Activated CD4-positive, alpha-beta memory T cell treated with anti-CD3 and anti-CD28 coated beads for 36 hours (primary cell): ENCODE results near the gene RNF166. TPM values are rescaled to one million over a fixed set of nuclear protein-coding genes. Genes with fewer than 3 reads are reported as not detected.
A peak's percentile ranks its signal among the peaks of the same experiment; 100 is the strongest.

ENCODE experiments used
- CTCF ChIA-PET: fragments of 350-600 bp; sonication (Branson Sonifier 250); formaldehyde crosslinking; loops from one replicate; lab custom pipeline; 2021; ENCODE audit warnings: antibody characterized with exemption, inconsistent platforms; lab: Charles Lee
- POLR2A ChIA-PET: fragments of 350-600 bp; sonication (Branson Sonifier 250); formaldehyde crosslinking; loops from one replicate; lab custom pipeline; 2021; ENCODE audit warnings: antibody characterized with exemption; lab: Charles Lee
- DNase-seq: peaks from one replicate; pipeline ENCODE4 v3.0.0-alpha.2; 2020
- H3K27ac Mint-ChIP-seq: one replicate; pipeline ENCODE4 v1.8.0; 2021; ENCODE audit warnings: mixed read lengths
- H3K27me3 Mint-ChIP-seq: one replicate; pipeline ENCODE4 v1.8.0; 2021; ENCODE audit warnings: mixed read lengths
- H3K36me3 Mint-ChIP-seq: one replicate; pipeline ENCODE4 v1.8.0; 2021; ENCODE audit warnings: mixed read lengths
- H3K4me1 Mint-ChIP-seq: one replicate; pipeline ENCODE4 v1.8.0; 2021; ENCODE audit warnings: low read depth, mixed read lengths
- H3K4me3 Mint-ChIP-seq: one replicate; pipeline ENCODE4 v1.8.0; 2021; ENCODE audit warnings: mild to moderate bottlenecking, mixed read lengths
- H3K9me3 Mint-ChIP-seq: one replicate; pipeline ENCODE4 v1.8.0; 2021; ENCODE audit warnings: mixed read lengths
- intact Hi-C: fragments of 100-400 bp; cut with micrococcal nuclease; formaldehyde crosslinking; loops from one replicate; pipeline ENCODE4 v1.15.1; 2023
- total RNA-seq, 2 experiments: library from RNA; stranded (reverse); gene quantifications; one replicate each; pipeline ENCODE4 v1.2.3, GENCODE V29; 2021

Gene RNF166
- total RNA-seq, 2 experiments from 2014 or later = 46.4 to 55.6 TPM

DNA sequence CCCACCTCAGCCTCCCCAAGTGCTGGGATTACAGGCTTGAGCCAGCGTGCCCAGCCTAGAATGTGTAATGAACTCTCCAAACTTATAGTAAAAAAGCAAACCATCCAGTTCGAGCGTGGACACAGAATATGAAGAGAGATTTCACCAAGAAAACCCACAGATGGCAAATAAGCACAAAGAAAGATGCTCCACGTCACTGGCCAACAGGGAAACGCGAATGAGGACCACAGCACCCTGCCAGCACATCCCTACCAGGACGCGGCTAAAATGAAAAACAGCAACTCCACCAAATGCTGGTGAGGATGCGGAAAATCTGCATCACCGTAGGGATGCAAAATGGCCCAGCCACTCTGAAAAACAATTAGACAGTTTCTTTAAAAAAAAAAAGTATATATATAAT, 44.7 kb downstream of the RNF166 start:
- ChIA-PET POLR2A (interaction anchor here (3.2 kb wide), 1 partner anchor 40 kb away, joined by 9 read pairs; no protein-coding TSS in a partner anchor), CTCF (no interaction called here)
- no peaks in the 10 kb centered on the region for H3K9me3 Mint-ChIP-seq
- intact Hi-C loops = no loop called here
- H3K27me3 Mint-ChIP-seq = no peaks in the 10 kb centered on the region
- peaks cover 4% of the 10 kb centered on the region for H3K36me3 Mint-ChIP-seq
- peaks cover 17% of the 10 kb centered on the region for H3K4me1 Mint-ChIP-seq
- H3K27ac Mint-ChIP-seq = no peak overlapping the region
- DNase-seq = no peak
- H3K4me3 Mint-ChIP-seq = peak overlapping the region; percentile 25

DNA sequence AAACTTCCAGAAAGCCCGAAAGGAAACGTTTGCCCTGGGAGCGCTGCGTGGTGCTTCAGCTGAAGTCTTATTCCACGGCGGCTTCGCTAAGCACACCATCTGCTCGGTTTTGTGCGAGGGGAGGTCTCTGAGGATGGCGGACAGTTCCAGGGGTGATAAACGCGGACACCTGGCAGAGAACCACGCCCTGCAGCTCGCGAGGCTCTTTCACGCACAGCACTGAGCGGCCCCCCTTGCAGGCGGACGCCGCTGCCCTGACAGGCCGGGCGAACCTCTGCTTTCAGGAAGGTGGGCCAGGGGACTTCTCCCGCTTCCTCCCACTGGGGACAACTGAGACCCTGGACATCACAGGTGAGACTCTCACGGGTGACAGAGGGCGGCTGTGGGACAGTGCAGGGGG, 47.0 kb downstream of the RNF166 start:
- POLR2A ChIA-PET = no interaction called here
- intact Hi-C loops = no loop called here
- CTCF ChIA-PET = no interaction called here

GRCh38 chr16:88658714-88659113, 47.5 kb downstream of the RNF166 start:
- H3K36me3 Mint-ChIP-seq = peaks cover 11% of the 10 kb centered on the region
- H3K4me1 Mint-ChIP-seq = peaks cover 11% of the 10 kb centered on the region
- no peak for DNase-seq
- no peaks in the 10 kb centered on the region for H3K9me3 Mint-ChIP-seq
- ChIA-PET POLR2A (no interaction called here), CTCF (interaction anchor here (1.3 kb wide), 1 partner anchor 79 kb away, joined by 3 read pairs; no protein-coding TSS in a partner anchor)
- H3K27me3 Mint-ChIP-seq = no peaks in the 10 kb centered on the region
- intact Hi-C loops = no loop called here
- no peak overlapping the region for H3K27ac Mint-ChIP-seq
- no peak overlapping the region for H3K4me3 Mint-ChIP-seq

More for the DNA sequence above, 47.0 kb downstream of the RNF166 start:
- Mint-ChIP-seq H3K4me1 (peaks cover 14% of the 10 kb centered on the region), H3K27me3 (no peaks in the 10 kb centered on the region), H3K36me3 (peaks cover 11% of the 10 kb centered on the region), H3K4me3 (no peak overlapping the region), H3K27ac (no peak overlapping the region), H3K9me3 (no peaks in the 10 kb centered on the region)
- no peak for DNase-seq

GRCh38 chr16:88657371-88657770, 48.8 kb downstream of the RNF166 start:
- H3K36me3 Mint-ChIP-seq = peaks cover 11% of the 10 kb centered on the region
- H3K4me3 Mint-ChIP-seq = no peak overlapping the region
- no peaks in the 10 kb centered on the region for H3K27me3 Mint-ChIP-seq
- no peaks in the 10 kb centered on the region for H3K9me3 Mint-ChIP-seq
- ChIA-PET CTCF (interaction anchor here (1.3 to 2.2 kb wide), 2 partner anchors 28 to 80 kb away, joined by 3 to 4 read pairs; no protein-coding TSS in a partner anchor), POLR2A (no interaction called here)
- intact Hi-C loops = no loop called here
- DNase-seq = no peak
- peaks cover 11% of the 10 kb centered on the region for H3K4me1 Mint-ChIP-seq
- no peak overlapping the region for H3K27ac Mint-ChIP-seq

- Mint-ChIP-seq H3K9me3 (no peaks in the 10 kb centered on the region), H3K4me3 (no peak overlapping the region), H3K36me3 (peaks cover 11% of the 10 kb centered on the region), H3K4me1 (peaks cover 11% of the 10 kb centered on the region), H3K27ac (no peak overlapping the region), H3K27me3 (no peaks in the 10 kb centered on the region)
- no peak for DNase-seq
- CTCF ChIA-PET = interaction anchor here (2.2 kb wide), 1 partner anchor 29 kb away, joined by 4 read pairs; no protein-coding TSS in a partner anchor
- intact Hi-C loops = no loop called here
- POLR2A ChIA-PET = no interaction called here
Measured at GRCh38 chr16:88656291-88656980, 49.8 kb downstream of the RNF166 start.

- Mint-ChIP-seq H3K9me3 (no peaks in the 10 kb centered on the region), H3K36me3 (peaks cover 12% of the 10 kb centered on the region), H3K27ac (no peak overlapping the region), H3K4me3 (no peak overlapping the region), H3K27me3 (no peaks in the 10 kb centered on the region), H3K4me1 (peaks cover 7% of the 10 kb centered on the region)
- ChIA-PET CTCF (interaction anchor here (2.2 kb wide), 1 partner anchor 30 kb away, joined by 4 read pairs; no protein-coding TSS in a partner anchor), POLR2A (no interaction called here)
- DNase-seq = no peak
- intact Hi-C loops = no loop called here
Measured at GRCh38 chr16:88655733-88656281, 50.4 kb downstream of the RNF166 start.

DNA sequence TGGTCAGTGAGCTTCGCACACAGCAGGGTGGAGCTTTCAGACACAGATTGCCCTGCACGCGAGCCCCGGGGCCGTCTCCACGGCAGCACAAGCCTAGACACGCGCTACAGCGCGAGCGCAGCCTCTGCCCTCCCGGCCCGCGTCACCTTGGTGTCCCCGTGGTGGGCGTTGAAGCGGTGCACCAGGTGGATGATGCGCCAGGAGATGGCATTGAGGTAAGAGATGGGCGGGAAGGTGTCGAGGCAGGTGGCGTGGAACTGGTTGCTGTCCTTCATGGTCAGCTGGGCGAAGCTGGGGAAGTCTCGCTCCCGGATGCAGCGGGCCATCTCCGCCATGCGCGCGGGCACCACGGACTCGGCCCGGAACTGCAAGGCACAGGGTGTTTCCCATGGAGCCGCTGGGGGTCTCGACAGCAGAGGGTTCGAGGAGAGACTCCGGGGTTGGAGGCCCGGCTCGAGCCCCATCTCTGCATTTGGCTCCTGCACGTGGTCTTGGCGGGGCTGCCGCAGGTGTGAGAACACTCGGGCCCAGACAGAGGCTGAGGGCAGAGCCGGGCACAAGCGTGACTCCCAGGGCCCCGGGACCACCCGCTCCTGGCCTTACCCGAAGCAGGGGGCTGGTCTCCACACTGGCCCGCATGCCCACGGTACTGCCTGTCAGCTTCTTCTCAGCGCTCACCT, 51.0 kb downstream of the RNF166 start:
- ChIA-PET POLR2A (no interaction called here), CTCF (no interaction called here)
- H3K4me1 Mint-ChIP-seq = peaks cover 7% of the 10 kb centered on the region
- H3K4me3 Mint-ChIP-seq = no peak overlapping the region
- peaks cover 13% of the 10 kb centered on the region for H3K36me3 Mint-ChIP-seq
- no peak overlapping the region for H3K27ac Mint-ChIP-seq
- intact Hi-C loops = no loop called here
- H3K27me3 Mint-ChIP-seq = no peaks in the 10 kb centered on the region
- no peaks in the 10 kb centered on the region for H3K9me3 Mint-ChIP-seq
- DNase-seq = no peak

- H3K4me3 Mint-ChIP-seq = no peak overlapping the region
Measured at GRCh38 chr16:88654363-88655052, 51.7 kb downstream of the RNF166 start.

GRCh38 chr16:88653596-88654362, 52.4 kb downstream of the RNF166 start:
- H3K9me3 Mint-ChIP-seq = no peaks in the 10 kb centered on the region
- H3K4me3 Mint-ChIP-seq = no peak overlapping the region
- CTCF ChIA-PET = no interaction called here
- H3K4me1 Mint-ChIP-seq = peaks cover 14% of the 10 kb centered on the region
- no peak for DNase-seq
- H3K36me3 Mint-ChIP-seq = peaks cover 19% of the 10 kb centered on the region
- H3K27ac Mint-ChIP-seq = no peak overlapping the region
- POLR2A ChIA-PET = no interaction called here
- H3K27me3 Mint-ChIP-seq = no peaks in the 10 kb centered on the region
- intact Hi-C loops = loop anchor here (5.0 kb wide), 1 partner anchor 839 kb away; the partner anchor contains the start of gene ANKRD11

More at GRCh38 chr16:88654363-88655052, 51.7 kb downstream of the RNF166 start:
- no peaks in the 10 kb centered on the region for H3K9me3 Mint-ChIP-seq
- POLR2A ChIA-PET = no interaction called here
- H3K27me3 Mint-ChIP-seq = no peaks in the 10 kb centered on the region
- H3K36me3 Mint-ChIP-seq = peaks cover 14% of the 10 kb centered on the region
- intact Hi-C loops = loop anchor here (5.0 kb wide), 1 partner anchor 838 kb away; the partner anchor contains the start of gene ANKRD11
- no peak for DNase-seq
- CTCF ChIA-PET = no interaction called here
- no peak overlapping the region for H3K27ac Mint-ChIP-seq
- peaks cover 8% of the 10 kb centered on the region for H3K4me1 Mint-ChIP-seq

GRCh38 chr16:88653101-88653500, 53.1 kb downstream of the RNF166 start:
- intact Hi-C loops = loop anchor here (5.0 kb wide), 1 partner anchor 839 kb away; the partner anchor contains the start of gene ANKRD11
- ChIA-PET POLR2A (no interaction called here), CTCF (no interaction called here)
- no peak for DNase-seq
- no peaks in the 10 kb centered on the region for H3K27me3 Mint-ChIP-seq
- peaks cover 19% of the 10 kb centered on the region for H3K36me3 Mint-ChIP-seq
- no peak overlapping the region for H3K27ac Mint-ChIP-seq
- H3K4me3 Mint-ChIP-seq = no peak overlapping the region
- no peaks in the 10 kb centered on the region for H3K9me3 Mint-ChIP-seq
- peaks cover 14% of the 10 kb centered on the region for H3K4me1 Mint-ChIP-seq

DNA sequence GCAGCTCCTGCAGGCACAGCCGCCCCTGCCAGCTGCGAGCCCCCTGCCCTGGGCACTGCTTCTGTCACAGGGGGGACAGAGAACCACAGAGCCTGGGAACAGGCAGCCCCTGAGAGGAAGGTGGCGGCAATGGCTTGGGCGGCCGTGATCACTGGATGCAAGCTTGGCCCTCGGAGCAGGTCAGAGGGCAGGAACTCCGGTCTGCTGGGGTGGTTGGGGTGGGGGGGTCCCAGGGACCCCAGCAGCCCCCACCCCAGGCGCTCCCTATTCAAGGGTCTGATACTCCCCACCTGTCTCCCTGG, 53.5 kb downstream of the RNF166 start:
- Mint-ChIP-seq H3K36me3 (peaks cover 19% of the 10 kb centered on the region), H3K27me3 (no peaks in the 10 kb centered on the region), H3K4me3 (no peak overlapping the region), H3K27ac (no peak overlapping the region), H3K9me3 (no peaks in the 10 kb centered on the region), H3K4me1 (peaks cover 14% of the 10 kb centered on the region)
- ChIA-PET POLR2A (no interaction called here), CTCF (no interaction called here)
- DNase-seq = no peak
- intact Hi-C loops = loop anchor here (5.0 kb wide), 1 partner anchor 840 kb away; the partner anchor contains the start of gene ANKRD11
